H1 (cell line): ENCODE measurements around the gene NADSYN1. TPM values are rescaled to one million over a fixed set of nuclear protein-coding genes. Genes with fewer than 3 reads are reported as not detected.

Experiments used
- ATF3 ChIP-seq: IDR thresholded peaks from 2 replicates; pipeline ENCODE4 v1.6.1; 2011; ENCODE audit warnings: low read depth, mild to moderate bottlenecking, low read length; ENCODE audit not compliant: insufficient read depth
- CBX8 ChIP-seq: fragments of 300-800, 300-1000 bp; sonication (generic); IDR thresholded peaks from 2 replicates; pipeline ENCODE4 v1.7.1; 2016; ENCODE audit warnings: low read depth, low read length, borderline replicate concordance
- HDAC2 ChIP-seq, 2 experiments: fragments of 300-600 bp in 1 of 2; sonication (generic) in 1 of 2; IDR thresholded peaks; 2 replicates each; pipeline ENCODE4 v1.6.1; 2011 to 2012; ENCODE audit warnings: low read depth in 2 of 2, low read length in 2 of 2, mild to moderate bottlenecking in 2 of 2, moderate library complexity in 2 of 2, borderline replicate concordance in 1 of 2, inconsistent platforms in 1 of 2
- RBBP5 ChIP-seq: IDR thresholded peaks from 2 replicates; pipeline ENCODE4 v1.7.1; 2012; ENCODE audit warnings: low read depth, mild to moderate bottlenecking, inconsistent platforms, low read length, moderate library complexity, borderline replicate concordance
- polyA plus RNA-seq, 7 experiments: library from polyadenylated mRNA; depleted of rRNA in 3 of 7; stranded (reverse) in 5 of 7; unstranded in 2 of 7; fragments of >200 nt in 5 of 7; fragments of 200-250 nt in 2 of 7; gene quantifications; 1 replicate in 5 of 7; 2 replicates in 1 of 7; 4 replicates in 1 of 7; pipeline versions ENCODE4 v1.2.1 to v1.2.3, GENCODE V29; 2011 to 2013; ENCODE audit warnings: missing spikeins in 2 of 7, mixed read lengths in 2 of 7
- total RNA-seq: library from RNA; stranded (reverse); fragmentation: NEBNext Ultra II Directional; extraction: Animal tissue kit (Norgen Biotek cat#: 25700); gene quantifications from 2 replicates; pipeline ENCODE4 v1.2.1, GENCODE V29; 2021

Gene NADSYN1
- total and polyA plus RNA-seq, 2 of the 8 experiments (the other 6 are each of a cell fraction or from before 2014, with no cell fraction given), result 38.3 to 38.6 TPM

GRCh38 chr11:71504531-71504930 lies 51.5 kb downstream of the NADSYN1 start (continued):
- no peak for TF ChIP-seq HDAC2 (IDR thresholded peaks at IDR 0.05; ENCODE audit: borderline replicate concordance in 1 of 2, low read depth in 2 of 2, low read length in 2 of 2)
- TF ChIP-seq RBBP5, result no peak
- TF ChIP-seq CBX8, result no peak
- no peak for TF ChIP-seq ATF3
